Transverse colon (tissue), 4 donors: ENCODE data around the gene CCDC8. TPM values are rescaled to one million over a fixed set of nuclear protein-coding genes. Genes with fewer than 3 reads are reported as not detected.
"Not testable (repeated sequence)": the region's sequence is repeated elsewhere in the genome, so short reads cannot be mapped to it uniquely, and the experiment has no call there.

Source experiments
- DNase-seq: peaks from one replicate; pipeline ENCODE4 v3.0.0-alpha.2; 2019
- H3K27ac ChIP-seq, 4 donors: fragments of 200-600 bp; sonication (generic); 2 replicates each; pipeline ENCODE4 v1.5.1; 2016 to 2018; ENCODE audit warnings: inconsistent platforms in 4 of 4
- H3K27me3 ChIP-seq: fragments of 200-600 bp; sonication (generic); 2 replicates; pipeline ENCODE4 v1.5.1; 2017; ENCODE audit warnings: inconsistent platforms
- H3K36me3 ChIP-seq, 4 donors: fragments of 200-600 bp; sonication (generic); 2 replicates each; pipeline ENCODE4 v1.5.1; 2017 to 2019; ENCODE audit warnings: inconsistent platforms in 4 of 4
- H3K4me1 ChIP-seq, 4 donors: fragments of 200-600 bp; sonication (generic); 2 replicates each; pipeline ENCODE4 v1.5.1; 2017 to 2020; ENCODE audit warnings: inconsistent platforms in 4 of 4
- H3K4me3 ChIP-seq, 4 donors: fragments of 200-600 bp; sonication (generic); 1 replicate in 1 of 4; 2 replicates in 3 of 4; pipeline versions ENCODE4 v1.5.1 to v1.6.1; 2017 to 2019; ENCODE audit warnings: inconsistent platforms in 4 of 4
- H3K9me3 ChIP-seq, 2 donors: fragments of 200-600 bp; sonication (generic); 2 replicates each; pipeline ENCODE4 v1.5.1; 2017 to 2019; ENCODE audit warnings: inconsistent platforms in 2 of 2
- EP300 ChIP-seq: sonication (generic); formaldehyde crosslinking; IDR thresholded peaks from one replicate; pipeline ENCODE4 v1.6.1; 2017; ENCODE audit warnings: antibody characterized with exemption, low read depth
- POLR2A ChIP-seq: fragments of 450-650 bp; IDR thresholded peaks from one replicate; pipeline ENCODE4 v1.6.1; 2016; ENCODE audit warnings: antibody characterized with exemption, mild to moderate bottlenecking, moderate library complexity
- POLR2AphosphoS5 ChIP-seq, 3 donors: sonication (generic); formaldehyde crosslinking; IDR thresholded peaks; one replicate each; pipeline ENCODE4 v1.6.1; 2016; ENCODE audit warnings: antibody characterized with exemption in 3 of 3
- WGBS, 2 donors: methylation state at CpG; one replicate each; pipeline ENCODE4 v1.1.5; 2018; ENCODE audit warnings: low coverage in 1 of 2; 5-methylcytosine and 5-hydroxymethylcytosine counted together
- in situ Hi-C, 4 donors: fragments of 200-750 bp; cut with MboI; loops; one replicate each; pipeline versions ENCODE4 v1.15.0 to v1.15.1; 2017; ENCODE audit warnings: low sequenced_read_pairs in 3 of 4, low pct_ligation_motif_present in 1 of 4, low pct_unique_long_range_greater_than_20kb in 1 of 4
- intact Hi-C: fragments of 100-400 bp; cut with DNase I; formaldehyde crosslinking; loops from one replicate; pipeline ENCODE4 v1.15.1; 2023; ENCODE audit warnings: low total_unique reads
- total RNA-seq, 4 donors: library from RNA; depleted of rRNA; stranded (reverse); fragments of >200 nt; gene quantifications; one replicate each; pipeline ENCODE4 v1.1.0, GENCODE V29; 2016
- TF ChIP-seq, protein P1 (sequence below), 5 experiments: fragments of 200-600 bp in 3 of 5; fragments of 450-650 bp in 2 of 5; sonication (generic) in 3 of 5; IDR thresholded peaks; 1 replicate in 2 of 5; 2 replicates in 3 of 5; pipeline ENCODE4 v1.5.1; 2016 to 2017; ENCODE audit warnings: antibody characterized with exemption in 5 of 5, inconsistent platforms in 3 of 5, mild to moderate bottlenecking in 2 of 5, moderate library complexity in 1 of 5

CCDC8 gene
- total RNA-seq, 4 donors from 2014 or later: 0.40 to 1.9 (median 1.2) TPM

DNA sequence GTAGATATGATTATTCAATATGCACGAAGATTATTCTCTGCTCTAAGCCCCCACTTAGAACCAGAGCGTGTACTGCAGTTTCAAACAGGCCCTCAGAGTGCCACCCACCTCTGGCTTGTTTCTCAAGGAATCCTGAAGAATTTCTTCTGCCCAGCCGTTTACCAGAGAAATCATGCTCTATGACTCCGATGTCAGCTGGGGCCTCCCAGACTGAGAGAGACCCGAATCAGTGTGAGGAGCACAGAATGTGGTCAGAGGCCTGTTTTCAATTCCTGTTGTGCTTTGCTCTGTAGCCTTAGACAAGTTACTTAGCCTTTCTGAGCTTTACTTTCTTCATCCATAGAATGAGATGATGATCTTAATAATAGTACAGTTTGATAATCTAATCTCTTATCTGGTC lies 9.8 kb upstream of the CCDC8 start:
- no peaks in the 10 kb centered on the region for H3K36me3 ChIP-seq

DNA sequence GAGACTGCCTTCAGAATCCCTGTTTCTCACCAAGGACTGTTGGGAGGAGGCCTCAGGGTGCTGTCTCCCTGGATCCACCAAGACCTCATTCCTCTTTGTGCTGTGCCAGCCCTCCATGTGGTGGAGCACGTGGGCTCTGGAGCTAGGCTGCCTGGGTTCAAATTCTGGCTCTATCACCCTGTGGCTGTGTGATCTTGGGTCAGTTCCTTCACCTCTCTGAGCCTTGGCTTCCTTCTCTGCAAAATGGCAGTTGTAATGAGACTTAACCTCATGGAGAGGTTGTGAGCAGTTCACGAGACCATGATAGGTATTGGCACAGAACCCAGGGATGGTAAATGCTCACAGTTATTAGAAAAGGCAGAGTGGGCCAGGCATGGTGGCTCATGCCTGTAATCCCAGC lies 9.0 kb upstream of the CCDC8 start:
- no peaks in the 10 kb centered on the region for H3K9me3 ChIP-seq
- intact Hi-C loops: no loop called here
- no peak overlapping the region for H3K4me3 ChIP-seq
- no peaks in the 10 kb centered on the region for H3K36me3 ChIP-seq
- in situ Hi-C loops: no loop called here
- H3K27me3 ChIP-seq: peaks cover 61% of the 10 kb centered on the region
- TF ChIP-seq POLR2AphosphoS5 (IDR thresholded peaks at IDR 0.05) (no peak), POLR2A (no peak), EP300 (no peak)
- TF ChIP-seq, protein P1, sequence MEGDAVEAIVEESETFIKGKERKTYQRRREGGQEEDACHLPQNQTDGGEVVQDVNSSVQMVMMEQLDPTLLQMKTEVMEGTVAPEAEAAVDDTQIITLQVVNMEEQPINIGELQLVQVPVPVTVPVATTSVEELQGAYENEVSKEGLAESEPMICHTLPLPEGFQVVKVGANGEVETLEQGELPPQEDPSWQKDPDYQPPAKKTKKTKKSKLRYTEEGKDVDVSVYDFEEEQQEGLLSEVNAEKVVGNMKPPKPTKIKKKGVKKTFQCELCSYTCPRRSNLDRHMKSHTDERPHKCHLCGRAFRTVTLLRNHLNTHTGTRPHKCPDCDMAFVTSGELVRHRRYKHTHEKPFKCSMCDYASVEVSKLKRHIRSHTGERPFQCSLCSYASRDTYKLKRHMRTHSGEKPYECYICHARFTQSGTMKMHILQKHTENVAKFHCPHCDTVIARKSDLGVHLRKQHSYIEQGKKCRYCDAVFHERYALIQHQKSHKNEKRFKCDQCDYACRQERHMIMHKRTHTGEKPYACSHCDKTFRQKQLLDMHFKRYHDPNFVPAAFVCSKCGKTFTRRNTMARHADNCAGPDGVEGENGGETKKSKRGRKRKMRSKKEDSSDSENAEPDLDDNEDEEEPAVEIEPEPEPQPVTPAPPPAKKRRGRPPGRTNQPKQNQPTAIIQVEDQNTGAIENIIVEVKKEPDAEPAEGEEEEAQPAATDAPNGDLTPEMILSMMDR (IDR thresholded peaks at IDR 0.05): no peak
- DNase-seq: no peak
- WGBS, 2 donors: 50% methylated on average over 2 of the region's 2 CpGs; no CpG with 5 or more reads in 1 of the 2 donors
- peaks cover 3 to 14% (median 11%) of the 10 kb centered on the region in 4 donors for H3K4me1 ChIP-seq
- no peak overlapping the region for H3K27ac ChIP-seq

More for the DNA sequence above, 9.8 kb upstream of the CCDC8 start:
- Histone ChIP-seq H3K4me3 (no peak overlapping the region), H3K27me3 (peaks cover 61% of the 10 kb centered on the region), H3K27ac (no peak overlapping the region), H3K4me1 (peaks cover 3 to 14% (median 11%) of the 10 kb centered on the region in 4 donors), H3K9me3 (no peaks in the 10 kb centered on the region)
- TF ChIP-seq EP300 (no peak), POLR2AphosphoS5 (IDR thresholded peaks at IDR 0.05) (no peak), POLR2A (no peak)
- TF ChIP-seq, protein P1 (IDR thresholded peaks at IDR 0.05): no peak
- 53% methylated on average over 5 of the region's 5 CpGs; no CpG with 5 or more reads in 1 of the 2 donors for WGBS, 2 donors
- no peak for DNase-seq
- intact Hi-C loops (no loop called here), in situ Hi-C loops (no loop called here)

DNA sequence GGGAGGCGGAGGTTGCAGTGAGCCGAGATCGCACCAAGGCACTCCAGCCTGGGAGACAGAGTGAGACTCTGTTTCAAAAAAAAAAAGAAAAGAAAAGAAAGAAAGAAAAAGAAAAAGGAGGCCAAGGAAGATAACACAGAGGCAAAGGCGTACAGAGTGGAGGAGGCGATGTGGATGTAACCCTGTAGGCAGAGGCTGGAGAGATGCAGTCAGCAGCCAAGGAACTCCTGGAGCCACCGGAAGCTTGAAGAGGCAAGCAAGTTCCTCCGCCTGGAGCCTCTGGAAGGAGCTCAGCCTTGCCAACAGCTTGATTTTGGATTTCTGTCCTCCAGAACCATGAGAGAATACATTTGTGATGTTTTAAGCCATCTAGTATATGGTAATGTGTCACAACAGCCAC lies 6.7 kb upstream of the CCDC8 start:
- WGBS, 2 donors: 67 to 80% methylated on average over 2 to 7 of the region's 7 CpGs
- H3K4me1 ChIP-seq: peaks cover 0 to 14% (median 10%) of the 10 kb centered on the region in 4 donors
- no peaks in the 10 kb centered on the region for H3K36me3 ChIP-seq
- no peak for DNase-seq
- intact Hi-C loops: no loop called here
- no peak overlapping the region for H3K27ac ChIP-seq
- no peak for TF ChIP-seq POLR2AphosphoS5 (IDR thresholded peaks at IDR 0.05)
- TF ChIP-seq, protein P1 (IDR thresholded peaks at IDR 0.05): no peak
- no peak for TF ChIP-seq EP300
- peaks cover 61% of the 10 kb centered on the region for H3K27me3 ChIP-seq
- H3K9me3 ChIP-seq: no peaks in the 10 kb centered on the region
- in situ Hi-C loops: no loop called here
- no peak overlapping the region for H3K4me3 ChIP-seq

DNA sequence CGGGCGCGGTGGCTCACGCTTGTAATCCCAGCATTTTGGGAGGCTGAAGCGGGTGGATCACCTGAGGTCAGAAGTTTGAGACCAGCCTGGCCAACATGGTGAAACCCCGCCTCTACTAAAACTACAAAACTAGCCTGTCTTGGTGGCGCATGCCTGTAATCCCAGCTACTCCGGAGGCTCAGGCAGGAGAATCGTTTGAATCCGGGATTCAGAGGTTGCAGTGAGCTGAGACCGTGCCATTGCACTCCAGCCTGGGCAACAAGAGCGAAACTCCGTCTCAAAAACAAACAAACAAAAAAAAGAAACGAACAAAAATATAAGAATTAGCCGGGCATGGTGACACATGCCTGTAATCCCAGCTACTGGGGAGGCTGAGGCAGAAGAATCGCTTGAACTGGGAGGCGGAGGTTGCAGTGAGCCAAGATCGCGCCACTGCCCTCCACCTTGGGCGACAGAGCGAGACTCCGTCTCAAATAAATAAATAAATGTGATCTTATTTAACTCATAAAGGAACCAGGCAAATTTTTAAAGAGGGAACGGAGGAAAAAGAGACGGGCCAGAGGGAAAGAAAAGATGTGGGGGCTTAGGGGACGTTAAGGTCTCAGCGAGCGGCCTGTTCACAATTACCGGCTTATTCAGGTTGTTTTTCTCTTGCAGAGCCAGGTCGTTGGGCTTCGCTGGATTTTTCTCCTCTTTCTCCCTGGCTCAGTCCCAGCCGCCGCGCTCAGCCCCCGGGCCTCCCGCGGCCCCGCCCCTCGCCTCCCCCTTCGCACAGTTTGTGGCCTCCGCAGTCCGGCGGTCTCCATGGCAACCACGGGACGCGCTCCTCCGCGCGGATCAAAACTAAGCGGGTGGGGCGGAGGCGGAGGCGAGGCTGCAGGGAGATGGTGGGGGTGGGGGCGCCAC lies 2.7 kb upstream of the CCDC8 start:
- in situ Hi-C loops, H3K36me3 ChIP-seq, intact Hi-C loops, H3K9me3 ChIP-seq: not testable (repeated sequence)
- peak; percentile 67 for DNase-seq
- Histone ChIP-seq H3K4me1 (peaks cover 0 to 22% (median 16%) of the 10 kb centered on the region in 4 donors), H3K27me3 (peaks cover 78% of the 10 kb centered on the region), H3K4me3 (peak overlapping the region in 3 of 4 donors; percentile 4 to 33 (median 22)), H3K27ac (peak overlapping the region; percentile 45 to 62 (median 54))
- WGBS, 2 donors: 0 to 26% methylated on average over 7 to 42 of the region's 53 CpGs

DNA sequence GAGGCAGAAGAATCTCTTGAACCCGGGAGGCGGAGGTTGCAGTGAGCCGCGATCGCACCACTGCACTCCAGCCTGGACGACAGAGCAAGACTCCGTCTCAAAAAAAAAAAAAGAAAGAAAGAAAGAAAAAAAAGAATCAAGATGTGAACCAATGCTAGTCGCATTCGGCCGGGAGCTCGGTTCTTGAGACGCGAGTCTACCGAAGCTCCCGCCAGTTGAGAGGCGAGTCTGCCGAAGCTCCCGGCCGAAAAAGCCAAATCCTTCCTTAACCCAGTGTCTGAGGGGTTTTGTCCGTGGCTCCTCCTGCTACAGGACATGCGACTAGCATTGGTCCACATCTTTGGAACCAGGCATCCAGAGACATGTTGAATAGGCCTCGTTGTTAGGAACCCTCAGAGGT lies 1.5 kb upstream of the CCDC8 start:
- intact Hi-C loops, H3K27ac ChIP-seq, H3K4me3 ChIP-seq, H3K9me3 ChIP-seq, DNase-seq, in situ Hi-C loops, H3K36me3 ChIP-seq: not testable (repeated sequence)
- Histone ChIP-seq H3K27me3 (peaks cover 87% of the 10 kb centered on the region), H3K4me1 (peaks cover 0 to 22% (median 16%) of the 10 kb centered on the region in 4 donors)
- 92 to 95% methylated on average over 17 to 22 of the region's 22 CpGs for WGBS, 2 donors
